Gastroesophageal sphincter (tissue), 4 donors: ENCODE data around the gene RETREG1. TPM values are rescaled to one million over a fixed set of nuclear protein-coding genes. Genes with fewer than 3 reads are reported as not detected.

Source experiments
- ATAC-seq: fragments of 150-250 bp; one replicate; pipeline ENCODE4 v1.9.1; 2016; ENCODE audit warnings: mild to moderate bottlenecking, moderate library complexity
- H3K27ac ChIP-seq, 4 donors: fragments of 200-600 bp; sonication (generic) in 3 of 4; 1 replicate in 3 of 4; 2 replicates in 1 of 4; pipeline ENCODE4 v1.5.1; 2016 to 2019
- H3K27me3 ChIP-seq: fragments of 200-600 bp; sonication (generic); one replicate; pipeline ENCODE4 v1.5.1; 2019
- H3K36me3 ChIP-seq, 2 donors: fragments of 200-600 bp; sonication (generic); one replicate each; pipeline ENCODE4 v1.5.1; 2019; ENCODE audit warnings: control low read depth in 1 of 2
- H3K4me1 ChIP-seq, 3 donors: fragments of 200-600 bp; sonication (generic); 1 replicate in 2 of 3; 2 replicates in 1 of 3; pipeline ENCODE4 v1.5.1; 2016 to 2019; ENCODE audit warnings: control low read depth in 2 of 3
- H3K4me3 ChIP-seq, 2 donors: fragments of 200-600 bp; sonication (generic); one replicate each; pipeline ENCODE4 v1.5.1; 2019; ENCODE audit warnings: mild to moderate bottlenecking in 1 of 2, moderate library complexity in 1 of 2
- H3K9me3 ChIP-seq, 3 donors: fragments of 200-600 bp; sonication (generic); one replicate each; pipeline ENCODE4 v1.5.1; 2017 to 2019; ENCODE audit warnings: control low read depth in 2 of 3
- EP300 ChIP-seq: sonication (generic); formaldehyde crosslinking; IDR thresholded peaks from one replicate; pipeline ENCODE4 v1.6.1; 2017; ENCODE audit warnings: antibody characterized with exemption, mild to moderate bottlenecking
- POLR2A ChIP-seq, 2 donors: fragments of 450-650 bp; IDR thresholded peaks; one replicate each; pipeline ENCODE4 v1.6.1; 2017; ENCODE audit warnings: antibody characterized with exemption in 2 of 2, mild to moderate bottlenecking in 2 of 2, moderate library complexity in 1 of 2
- POLR2AphosphoS5 ChIP-seq: sonication (generic); formaldehyde crosslinking; IDR thresholded peaks from one replicate; pipeline ENCODE4 v1.6.1; 2017; ENCODE audit warnings: antibody characterized with exemption
- WGBS, 2 donors: methylation state at CpG; one replicate each; pipeline ENCODE4 v1.1.5; 2018; ENCODE audit warnings: low coverage in 1 of 2; 5-methylcytosine and 5-hydroxymethylcytosine counted together
- total RNA-seq, 4 donors: library from RNA; depleted of rRNA; stranded (reverse); fragments of >200 nt; gene quantifications; one replicate each; pipeline ENCODE4 v1.1.0, GENCODE V29; 2016
- TF ChIP-seq, protein P1 (sequence below), 4 experiments: fragments of 200-600 bp in 2 of 4; fragments of 450-650 bp in 2 of 4; sonication (generic) in 1 of 4; IDR thresholded peaks; one replicate each; pipeline ENCODE4 v1.5.1; 2017 to 2019; ENCODE audit warnings: antibody characterized with exemption in 4 of 4, mild to moderate bottlenecking in 2 of 4, moderate library complexity in 2 of 4

RETREG1 gene
- total RNA-seq, 4 donors from 2014 or later = 7.3 to 21.3 (median 15.7) TPM

DNA sequence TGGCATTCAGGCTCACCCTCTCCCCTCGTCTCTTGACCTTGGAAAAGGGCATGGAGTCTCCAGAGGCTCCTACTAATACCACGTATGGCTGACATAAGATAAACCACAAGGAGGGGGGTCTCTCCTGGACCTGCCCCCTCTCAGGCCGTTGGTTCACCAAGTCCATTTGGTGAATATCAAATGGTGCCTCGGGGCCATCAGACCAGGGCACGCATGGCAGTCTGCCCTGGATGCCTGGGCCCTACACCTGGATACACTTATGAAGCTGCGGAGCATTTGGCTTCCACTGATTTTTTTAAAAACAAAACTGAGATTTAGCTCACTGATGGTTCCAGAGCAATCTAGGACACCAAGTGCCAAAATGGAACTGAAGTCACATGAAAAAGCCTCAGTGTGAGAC is 110.9 kb downstream of the RETREG1 start:
- 82 to 88% methylated on average over 5 of the region's 6 CpGs for WGBS, 2 donors
- ATAC-seq = no peak
- TF ChIP-seq POLR2A (IDR thresholded peaks at IDR 0.05) (no peak), EP300 (no peak), POLR2AphosphoS5 (no peak)
- TF ChIP-seq, protein P1, sequence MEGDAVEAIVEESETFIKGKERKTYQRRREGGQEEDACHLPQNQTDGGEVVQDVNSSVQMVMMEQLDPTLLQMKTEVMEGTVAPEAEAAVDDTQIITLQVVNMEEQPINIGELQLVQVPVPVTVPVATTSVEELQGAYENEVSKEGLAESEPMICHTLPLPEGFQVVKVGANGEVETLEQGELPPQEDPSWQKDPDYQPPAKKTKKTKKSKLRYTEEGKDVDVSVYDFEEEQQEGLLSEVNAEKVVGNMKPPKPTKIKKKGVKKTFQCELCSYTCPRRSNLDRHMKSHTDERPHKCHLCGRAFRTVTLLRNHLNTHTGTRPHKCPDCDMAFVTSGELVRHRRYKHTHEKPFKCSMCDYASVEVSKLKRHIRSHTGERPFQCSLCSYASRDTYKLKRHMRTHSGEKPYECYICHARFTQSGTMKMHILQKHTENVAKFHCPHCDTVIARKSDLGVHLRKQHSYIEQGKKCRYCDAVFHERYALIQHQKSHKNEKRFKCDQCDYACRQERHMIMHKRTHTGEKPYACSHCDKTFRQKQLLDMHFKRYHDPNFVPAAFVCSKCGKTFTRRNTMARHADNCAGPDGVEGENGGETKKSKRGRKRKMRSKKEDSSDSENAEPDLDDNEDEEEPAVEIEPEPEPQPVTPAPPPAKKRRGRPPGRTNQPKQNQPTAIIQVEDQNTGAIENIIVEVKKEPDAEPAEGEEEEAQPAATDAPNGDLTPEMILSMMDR (IDR thresholded peaks at IDR 0.05) = no peak
- no peaks in the 10 kb centered on the region for H3K27me3 ChIP-seq
- H3K4me3 ChIP-seq = no peak overlapping the region
- H3K36me3 ChIP-seq = no peaks in the 10 kb centered on the region
- H3K27ac ChIP-seq = no peak overlapping the region
- peaks cover 0 to 32% (median 0%) of the 10 kb centered on the region in 3 donors for H3K4me1 ChIP-seq
- H3K9me3 ChIP-seq = no peaks in the 10 kb centered on the region

DNA sequence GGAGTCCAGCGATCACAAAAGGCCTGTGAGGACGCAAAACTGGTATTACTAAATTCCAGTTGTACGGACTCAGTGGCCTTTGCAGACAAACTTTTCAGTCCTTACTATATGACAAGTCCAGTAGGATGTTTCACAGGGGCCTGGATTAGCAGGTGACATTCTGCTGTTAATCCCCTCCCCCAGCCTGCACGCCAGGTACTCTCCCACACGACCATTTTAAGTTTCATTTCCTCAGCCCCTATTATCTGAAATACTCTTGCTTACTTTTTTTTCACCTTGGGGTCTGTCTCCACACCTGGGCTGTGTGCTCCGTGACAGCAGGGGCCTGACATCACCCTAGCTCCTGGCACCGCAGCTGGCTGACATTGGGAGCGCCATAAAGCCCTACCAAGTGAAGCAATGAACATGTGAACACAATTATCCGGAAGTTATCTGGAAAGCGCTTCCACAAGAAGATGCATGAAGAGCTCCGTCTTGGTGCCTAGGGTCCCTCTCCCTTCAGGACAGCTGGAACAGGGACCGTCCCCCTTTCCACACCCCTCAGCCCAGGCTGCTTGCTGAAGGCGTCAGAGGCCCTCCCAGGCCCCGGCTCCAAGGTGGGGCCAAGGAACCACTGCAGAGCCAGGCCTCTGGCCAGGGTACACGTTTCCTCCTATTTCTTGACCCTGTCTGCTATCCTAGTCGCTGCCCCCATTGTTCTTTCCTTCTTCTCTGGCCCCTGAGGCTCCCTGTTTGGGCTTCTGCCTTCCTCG is 111.5 kb downstream of the RETREG1 start:
- H3K9me3 ChIP-seq = no peaks in the 10 kb centered on the region
- TF ChIP-seq, protein P1 (IDR thresholded peaks at IDR 0.05) = no peak
- TF ChIP-seq POLR2A (IDR thresholded peaks at IDR 0.05) = no peak
- no peak for TF ChIP-seq POLR2AphosphoS5
- no peak for TF ChIP-seq EP300
- no peak overlapping the region for H3K27ac ChIP-seq
- no peak for ATAC-seq
- H3K4me3 ChIP-seq = no peak overlapping the region
- no peaks in the 10 kb centered on the region for H3K36me3 ChIP-seq
- peaks cover 0 to 32% (median 0%) of the 10 kb centered on the region in 3 donors for H3K4me1 ChIP-seq
- 76 to 91% methylated on average over 8 of the region's 17 CpGs for WGBS, 2 donors
- no peaks in the 10 kb centered on the region for H3K27me3 ChIP-seq

DNA sequence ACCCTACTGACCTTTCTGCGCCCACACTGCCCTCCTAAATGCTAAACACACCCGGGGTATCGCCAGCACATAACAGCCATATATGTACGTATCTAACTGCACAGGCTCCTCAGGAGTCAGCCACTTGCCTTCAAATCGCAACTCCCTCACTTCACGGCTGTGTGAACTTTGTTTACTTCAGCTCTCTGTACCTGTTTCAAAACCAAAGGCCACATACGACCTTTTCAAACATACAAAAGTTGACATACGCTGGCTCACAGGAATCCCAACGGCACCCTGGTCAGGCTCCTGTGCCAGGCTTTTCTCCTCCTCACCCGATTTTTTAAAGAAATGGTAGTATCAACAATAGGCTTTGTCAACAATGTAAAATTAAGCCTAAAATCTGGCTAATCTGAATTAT is 112.2 kb downstream of the RETREG1 start:
- ATAC-seq = no peak
- Histone ChIP-seq H3K4me3 (no peak overlapping the region), H3K4me1 (peaks cover 0 to 27% (median 0%) of the 10 kb centered on the region in 3 donors), H3K36me3 (no peaks in the 10 kb centered on the region), H3K9me3 (no peaks in the 10 kb centered on the region), H3K27ac (no peak overlapping the region), H3K27me3 (no peaks in the 10 kb centered on the region)
- TF ChIP-seq, protein P1 (IDR thresholded peaks at IDR 0.05) = no peak
- TF ChIP-seq POLR2AphosphoS5 (no peak), POLR2A (IDR thresholded peaks at IDR 0.05) (no peak), EP300 (no peak)
- 86 to 91% methylated on average over 10 of the region's 10 CpGs for WGBS, 2 donors

DNA sequence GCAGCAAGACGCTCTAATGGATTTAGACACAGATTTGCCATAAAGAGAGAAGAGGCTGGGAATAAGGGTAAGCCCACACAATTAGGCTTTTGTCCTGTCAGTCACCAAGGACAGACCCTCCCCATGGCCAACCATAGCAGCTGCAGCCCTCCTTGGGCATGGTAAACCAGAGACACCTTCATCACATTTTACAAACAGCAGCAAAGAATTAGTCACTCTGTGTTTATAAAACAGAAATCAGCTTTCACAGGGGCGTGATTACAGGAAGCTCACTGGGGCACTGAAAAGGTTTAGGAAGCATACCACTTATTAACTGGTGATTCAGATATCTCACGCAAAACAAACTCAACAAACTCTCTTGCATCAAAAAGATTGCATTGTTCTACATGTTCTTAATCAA is 113.9 kb downstream of the RETREG1 start:
- H3K4me1 ChIP-seq = peaks cover 0 to 10% (median 0%) of the 10 kb centered on the region in 3 donors
- no peaks in the 10 kb centered on the region for H3K27me3 ChIP-seq
- no peaks in the 10 kb centered on the region for H3K9me3 ChIP-seq
- TF ChIP-seq POLR2A (IDR thresholded peaks at IDR 0.05) (no peak), POLR2AphosphoS5 (no peak), EP300 (no peak)
- TF ChIP-seq, protein P1 (IDR thresholded peaks at IDR 0.05) = no peak
- H3K27ac ChIP-seq = no peak overlapping the region
- ATAC-seq = no peak
- no peaks in the 10 kb centered on the region for H3K36me3 ChIP-seq
- no peak overlapping the region for H3K4me3 ChIP-seq
- 42 to 48% methylated on average over 3 of the region's 3 CpGs for WGBS, 2 donors

DNA sequence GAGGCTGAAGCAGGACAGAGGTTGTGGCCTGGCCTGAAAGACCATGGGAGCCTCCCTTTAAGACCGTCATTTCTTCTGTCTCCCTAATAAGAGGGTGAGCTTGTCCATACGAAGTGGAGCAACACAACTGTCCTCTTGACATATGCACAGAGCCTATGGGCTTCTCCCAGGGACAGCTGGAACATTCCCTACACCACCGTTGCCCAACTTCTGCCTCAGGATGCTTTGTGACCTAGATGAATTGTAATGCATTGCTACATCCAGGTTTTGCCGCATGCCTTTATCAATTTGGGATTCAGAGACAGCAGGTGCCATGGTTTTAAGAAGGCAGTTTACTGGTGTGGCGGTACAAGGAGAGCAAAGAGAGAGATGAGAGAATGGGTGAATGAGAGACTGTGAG is 116.8 kb downstream of the RETREG1 start:
- peaks cover 0 to 14% (median 0%) of the 10 kb centered on the region in 3 donors for H3K9me3 ChIP-seq
- H3K36me3 ChIP-seq = no peaks in the 10 kb centered on the region
- no peak overlapping the region for H3K4me3 ChIP-seq
- H3K27ac ChIP-seq = no peak overlapping the region
- no peak for TF ChIP-seq POLR2A (IDR thresholded peaks at IDR 0.05)
- TF ChIP-seq, protein P1 (IDR thresholded peaks at IDR 0.05) = no peak
- TF ChIP-seq EP300 = no peak
- TF ChIP-seq POLR2AphosphoS5 = no peak
- no peak for ATAC-seq
- 75 to 95% methylated on average over 2 to 3 of the region's 5 CpGs for WGBS, 2 donors
- no peaks in the 10 kb centered on the region for H3K27me3 ChIP-seq
- H3K4me1 ChIP-seq = no peaks in the 10 kb centered on the region
